Measurements from ENCODE around the gene ITFG2.
"Not testable (repeated sequence)": the region's sequence is repeated elsewhere in the genome, so short reads cannot be mapped to it uniquely, and the experiment has no call there.

Gene ITFG2

DNA sequence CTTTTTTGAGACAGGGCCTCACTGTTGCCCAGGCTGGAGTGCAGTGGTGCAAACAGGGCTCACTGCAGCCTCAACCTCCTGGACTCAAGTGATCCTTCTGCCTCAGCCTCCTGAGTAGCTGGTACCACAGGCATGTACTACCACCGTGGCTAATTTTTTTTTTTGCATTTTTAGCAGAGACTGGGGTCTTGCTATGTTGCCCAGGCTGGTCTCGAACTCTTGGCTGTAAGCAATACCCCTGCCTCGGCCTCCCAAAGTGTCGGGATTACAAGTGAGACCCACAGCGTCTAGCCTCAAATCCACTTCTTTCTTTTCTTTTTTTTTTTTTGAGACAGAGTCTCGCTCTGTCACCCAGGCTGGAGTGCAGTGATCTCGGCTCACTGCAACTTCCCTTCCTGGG, 50.9 kb downstream of the ITFG2 start:
- not testable (repeated sequence) for DNase-seq (ENCODE audit: low read depth)

- no peak for DNase-seq (ENCODE audit: low read depth)
Observed at GRCh38 chr12:2864198-2864597, 51.7 kb downstream of the ITFG2 start.

DNA sequence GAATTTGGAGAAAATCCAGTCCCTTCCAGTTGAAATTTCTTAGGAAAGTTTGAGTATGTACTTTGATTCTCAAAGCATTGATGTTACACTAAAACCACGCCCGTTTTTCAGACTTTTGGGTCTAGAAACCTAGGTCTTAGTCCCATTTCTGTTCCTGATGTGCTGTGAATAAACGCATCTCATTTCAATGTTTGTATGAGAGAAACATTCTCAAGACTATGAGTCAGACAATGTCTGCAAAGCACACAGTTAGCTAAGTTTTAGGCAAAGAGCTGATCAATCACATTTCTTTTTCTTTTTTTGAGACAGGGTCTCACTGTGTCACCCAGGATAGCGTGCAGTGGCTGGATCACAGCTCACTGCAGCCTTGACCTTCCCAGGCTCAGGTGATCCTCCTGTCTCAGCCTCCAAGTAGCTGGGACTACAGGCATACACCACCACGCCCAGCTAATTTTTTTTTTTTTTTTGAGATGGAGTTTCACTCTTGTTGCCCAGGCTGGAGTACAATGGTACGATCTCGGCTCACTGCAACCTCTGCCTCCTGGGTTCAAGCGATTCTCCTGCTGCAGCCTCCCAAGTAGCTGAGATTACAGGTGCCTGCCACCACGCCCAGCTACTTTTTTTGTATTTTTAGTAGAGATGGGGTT, 56.6 kb downstream of the ITFG2 start:
- DNase-seq (ENCODE audit: low read depth) = not testable (repeated sequence)

Measured in activated T-helper 9 cell treated with anti-CD3 and anti-CD28 coated beads, Interleukin-2, amount 50 U/mL, for 16 hours (primary cell).